ENCODE results near the gene MXI1. TPM values are rescaled to one million over a fixed set of nuclear protein-coding genes. Genes with fewer than 3 reads are reported as not detected.
"Not testable (repeated sequence)": the region's sequence is repeated elsewhere in the genome, so short reads cannot be mapped to it uniquely, and the experiment has no call there.

MXI1 gene
- polyA plus RNA-seq, 1 donor from 2014 or later, result 13.9 TPM

DNA sequence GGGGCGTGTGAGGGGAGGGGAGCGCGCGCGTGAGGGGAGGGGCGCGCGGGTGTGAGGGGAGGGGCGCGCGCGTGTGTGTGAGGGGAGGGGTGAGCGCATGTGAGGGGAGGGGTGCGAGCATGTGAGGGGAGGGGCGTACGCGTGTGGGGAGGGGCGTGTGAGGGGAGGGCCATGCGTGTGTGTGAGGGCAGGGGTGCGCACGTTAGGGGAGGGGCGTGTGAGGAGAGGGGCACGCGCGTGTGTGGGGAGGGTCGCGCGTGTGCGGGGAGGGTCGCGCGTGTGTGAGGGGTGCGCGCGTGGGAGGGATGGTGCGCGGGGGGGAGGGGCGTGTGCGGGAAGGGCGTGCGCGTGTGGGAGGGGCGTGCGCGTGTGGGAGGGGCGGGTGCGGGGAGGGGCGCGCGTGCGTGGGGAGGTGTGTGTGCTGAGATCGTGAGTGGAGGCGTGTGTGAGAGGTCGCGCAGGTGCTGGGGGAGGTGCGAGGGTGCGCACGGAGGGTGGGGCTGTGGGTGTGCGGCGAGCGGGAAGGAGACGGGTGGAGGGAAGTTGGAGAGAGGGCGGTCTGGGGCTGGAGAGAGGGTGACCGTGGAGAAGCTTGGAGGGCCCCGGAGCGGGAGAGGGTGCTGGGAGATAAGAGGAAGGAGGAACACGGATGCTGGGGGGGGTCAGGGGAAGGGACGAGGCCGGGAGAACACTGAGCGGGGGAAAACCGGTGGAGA lies 19.7 kb downstream of the MXI1 start:
- Mint-ChIP-seq H3K4me3 (peak overlapping the region; percentile 94 to 100 (median 96)), H3K9me3 (no peaks in the 10 kb centered on the region), H3K4me1 (peaks cover 5 to 15% (median 12%) of the 10 kb centered on the region in 3 donors), H3K36me3 (peaks cover 7% of the 10 kb centered on the region), H3K27ac (peak overlapping the region; percentile 87 to 96 (median 87)), H3K27me3 (peaks cover 2% of the 10 kb centered on the region)

DNA sequence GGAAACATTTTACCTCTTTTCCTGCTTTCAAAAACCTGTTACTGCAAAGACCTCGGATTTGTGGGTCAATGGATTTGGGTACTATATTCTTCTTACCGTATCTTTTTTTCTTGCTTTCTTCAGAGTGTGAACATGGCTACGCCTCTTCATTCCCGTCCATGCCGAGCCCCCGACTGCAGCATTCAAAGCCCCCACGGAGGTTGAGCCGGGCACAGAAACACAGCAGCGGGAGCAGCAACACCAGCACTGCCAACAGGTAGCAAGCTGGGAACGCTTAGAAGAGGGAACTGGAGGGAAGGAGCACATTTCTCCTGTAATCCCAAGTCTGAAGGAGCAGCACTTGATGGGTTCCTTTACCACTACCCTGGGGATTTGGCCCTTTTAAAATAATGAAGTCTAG lies 20.7 kb downstream of the MXI1 start:
- Mint-ChIP-seq H3K27ac (peak overlapping the region in 1 of 3 donors; percentile 82), H3K36me3 (peaks cover 7% of the 10 kb centered on the region), H3K27me3 (peaks cover 2% of the 10 kb centered on the region), H3K4me3 (peak overlapping the region in 3 of 4 donors; percentile 38 to 98 (median 84)), H3K9me3 (no peaks in the 10 kb centered on the region), H3K4me1 (peaks cover 5 to 11% (median 11%) of the 10 kb centered on the region in 3 donors)

DNA sequence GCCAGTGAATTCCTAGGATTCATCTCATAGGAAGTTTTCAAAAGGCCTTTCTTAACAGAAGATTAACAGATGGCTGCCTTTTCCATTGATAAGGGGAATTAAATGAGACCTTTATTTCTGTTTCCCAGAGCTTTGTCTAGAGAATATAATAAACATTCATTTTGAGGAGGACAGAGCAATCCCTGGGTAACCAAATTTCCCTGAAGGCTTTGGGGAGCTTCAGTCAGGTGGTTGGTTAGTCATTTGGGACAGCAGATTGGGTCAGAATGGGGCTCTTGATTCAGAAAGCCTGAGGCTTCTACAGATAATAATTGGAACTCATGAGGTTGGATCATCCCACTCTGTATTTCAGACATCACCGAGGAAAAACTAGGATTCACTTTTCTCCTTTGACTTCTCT lies 21.8 kb downstream of the MXI1 start:
- Mint-ChIP-seq H3K4me3 (peak overlapping the region in 1 of 4 donors; percentile 84), H3K27me3 (no peaks in the 10 kb centered on the region), H3K36me3 (peaks cover 7% of the 10 kb centered on the region), H3K9me3 (no peaks in the 10 kb centered on the region), H3K27ac (peak overlapping the region in 1 of 3 donors; percentile 82), H3K4me1 (peaks cover 5 to 13% (median 11%) of the 10 kb centered on the region in 3 donors)

DNA sequence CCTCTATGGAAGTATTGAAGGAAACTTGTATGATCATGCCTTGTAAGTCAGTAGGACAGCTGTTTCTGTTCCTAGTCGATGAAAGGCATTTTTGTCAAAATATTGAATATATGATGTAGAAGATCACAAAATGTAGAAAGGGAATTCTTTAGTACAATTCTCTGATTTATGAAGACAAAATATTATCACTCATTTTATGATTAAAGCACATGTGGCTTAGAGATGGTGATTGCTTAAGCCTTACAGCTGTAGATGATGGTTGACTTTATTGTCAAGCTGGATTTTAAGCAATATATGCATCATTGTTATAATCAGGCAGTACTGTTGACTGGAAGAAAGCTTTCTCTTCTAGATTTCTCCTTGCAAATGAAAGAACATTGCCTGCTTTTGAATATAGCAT lies 26.4 kb downstream of the MXI1 start:
- Mint-ChIP-seq H3K36me3 (peaks cover 5% of the 10 kb centered on the region), H3K9me3 (no peaks in the 10 kb centered on the region), H3K4me3 (no peak overlapping the region), H3K27me3 (no peaks in the 10 kb centered on the region), H3K4me1 (peaks cover 0 to 1% (median 0%) of the 10 kb centered on the region in 3 donors), H3K27ac (no peak overlapping the region)

GRCh38 chr10:110237894-110238480 lies 30.6 kb downstream of the MXI1 start:
- H3K9me3 Mint-ChIP-seq, result peaks cover 0 to 1% (median 0%) of the 10 kb centered on the region in 3 donors
- no peaks in the 10 kb centered on the region for H3K27me3 Mint-ChIP-seq
- H3K36me3 Mint-ChIP-seq, result peaks cover 5% of the 10 kb centered on the region
- no peak overlapping the region for H3K27ac Mint-ChIP-seq
- H3K4me1 Mint-ChIP-seq, result peaks cover 3 to 16% (median 13%) of the 10 kb centered on the region in 3 donors
- no peak overlapping the region for H3K4me3 Mint-ChIP-seq

DNA sequence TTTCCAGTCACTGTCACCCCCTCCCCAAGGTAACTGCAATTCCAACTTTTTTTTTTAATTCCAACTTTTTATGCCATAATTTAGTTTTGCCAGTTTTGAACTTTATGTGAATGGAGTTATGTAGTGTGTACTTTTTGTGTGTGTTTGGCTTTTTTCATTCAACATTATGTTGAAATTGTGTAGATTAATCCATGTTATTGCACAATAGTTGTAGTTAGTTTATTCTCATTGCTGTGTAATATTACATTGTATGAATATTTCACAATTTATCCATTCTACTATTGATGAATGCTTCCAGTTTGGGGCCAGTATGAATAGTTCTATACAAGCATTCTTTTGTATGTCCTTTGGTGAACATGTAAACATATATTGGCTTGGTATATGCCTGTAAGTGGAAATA lies 32.5 kb downstream of the MXI1 start:
- Mint-ChIP-seq H3K27me3 (no peaks in the 10 kb centered on the region), H3K4me3 (no peak overlapping the region), H3K27ac (no peak overlapping the region), H3K4me1 (peaks cover 3 to 15% (median 13%) of the 10 kb centered on the region in 3 donors), H3K36me3 (peaks cover 5% of the 10 kb centered on the region), H3K9me3 (peaks cover 0 to 1% (median 0%) of the 10 kb centered on the region in 3 donors)

GRCh38 chr10:110241407-110241806 lies 34.0 kb downstream of the MXI1 start:
- no peaks in the 10 kb centered on the region for H3K27me3 Mint-ChIP-seq
- peaks cover 0 to 2% (median 1%) of the 10 kb centered on the region in 3 donors for H3K9me3 Mint-ChIP-seq
- no peak overlapping the region for H3K4me3 Mint-ChIP-seq
- peaks cover 5% of the 10 kb centered on the region for H3K36me3 Mint-ChIP-seq
- H3K27ac Mint-ChIP-seq, result no peak overlapping the region
- peaks cover 5 to 15% (median 13%) of the 10 kb centered on the region in 3 donors for H3K4me1 Mint-ChIP-seq

GRCh38 chr10:110241841-110242240 lies 34.4 kb downstream of the MXI1 start:
- peaks cover 5 to 15% (median 13%) of the 10 kb centered on the region in 3 donors for H3K4me1 Mint-ChIP-seq
- peaks cover 0 to 2% (median 1%) of the 10 kb centered on the region in 3 donors for H3K9me3 Mint-ChIP-seq
- H3K4me3 Mint-ChIP-seq, result no peak overlapping the region
- no peaks in the 10 kb centered on the region for H3K27me3 Mint-ChIP-seq
- peaks cover 5% of the 10 kb centered on the region for H3K36me3 Mint-ChIP-seq
- H3K27ac Mint-ChIP-seq, result no peak overlapping the region

DNA sequence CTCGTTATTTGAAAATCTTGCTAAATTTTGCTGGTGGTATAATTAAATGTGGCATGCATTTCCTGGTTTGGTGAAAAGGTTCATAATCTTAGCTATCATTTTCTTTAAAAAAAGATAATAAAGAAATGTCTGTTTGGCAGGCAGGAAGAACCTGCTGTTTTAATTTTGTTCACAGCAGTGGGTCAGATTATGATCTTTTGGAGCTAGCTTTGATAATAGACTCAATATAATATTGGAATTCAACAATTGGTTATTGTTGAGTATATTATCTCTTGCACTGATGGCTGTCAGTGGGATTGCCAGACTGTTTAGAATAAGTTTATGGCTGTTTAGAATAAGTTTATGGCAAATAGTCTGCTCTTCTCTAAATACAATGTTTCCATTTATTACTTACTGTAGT lies 35.1 kb downstream of the MXI1 start:
- no peak overlapping the region for H3K27ac Mint-ChIP-seq
- peaks cover 5 to 15% (median 13%) of the 10 kb centered on the region in 3 donors for H3K4me1 Mint-ChIP-seq

GRCh38 chr10:110244550-110244949 lies 37.1 kb downstream of the MXI1 start:
- H3K27ac Mint-ChIP-seq, result no peak overlapping the region
- no peak overlapping the region for H3K4me3 Mint-ChIP-seq
- peaks cover 2% of the 10 kb centered on the region for H3K36me3 Mint-ChIP-seq
- H3K4me1 Mint-ChIP-seq, result peaks cover 5 to 13% (median 12%) of the 10 kb centered on the region in 3 donors
- peaks cover 2% of the 10 kb centered on the region for H3K27me3 Mint-ChIP-seq
- H3K9me3 Mint-ChIP-seq, result peaks cover 0 to 2% (median 1%) of the 10 kb centered on the region in 3 donors

More for the DNA sequence above, 35.1 kb downstream of the MXI1 start:
- H3K4me3 Mint-ChIP-seq, result no peak overlapping the region
- peaks cover 0 to 2% (median 1%) of the 10 kb centered on the region in 3 donors for H3K9me3 Mint-ChIP-seq
- H3K36me3 Mint-ChIP-seq, result peaks cover 5% of the 10 kb centered on the region
- peaks cover 2% of the 10 kb centered on the region for H3K27me3 Mint-ChIP-seq

- H3K27ac Mint-ChIP-seq, H3K4me1 Mint-ChIP-seq, H3K36me3 Mint-ChIP-seq, H3K27me3 Mint-ChIP-seq, H3K4me3 Mint-ChIP-seq, H3K9me3 Mint-ChIP-seq: not testable (repeated sequence)
Measured at GRCh38 chr10:110247833-110248232, 40.4 kb downstream of the MXI1 start.

GRCh38 chr10:110249489-110249888 lies 42.1 kb downstream of the MXI1 start:
- H3K27ac Mint-ChIP-seq, H3K27me3 Mint-ChIP-seq, H3K4me3 Mint-ChIP-seq, H3K36me3 Mint-ChIP-seq, H3K9me3 Mint-ChIP-seq, H3K4me1 Mint-ChIP-seq: not testable (repeated sequence)

- not testable (repeated sequence) for H3K36me3 Mint-ChIP-seq, H3K27ac Mint-ChIP-seq, H3K4me3 Mint-ChIP-seq, H3K9me3 Mint-ChIP-seq, H3K27me3 Mint-ChIP-seq
- H3K4me1 Mint-ChIP-seq, result peaks cover 6 to 11% (median 9%) of the 10 kb centered on the region in 3 donors
Measured at GRCh38 chr10:110251392-110251791, 44.0 kb downstream of the MXI1 start.

GRCh38 chr10:110252151-110252550 lies 44.7 kb downstream of the MXI1 start:
- Mint-ChIP-seq H3K4me1 (peaks cover 6 to 11% (median 9%) of the 10 kb centered on the region in 3 donors), H3K36me3 (peaks cover 6% of the 10 kb centered on the region), H3K9me3 (peaks cover 0 to 4% (median 1%) of the 10 kb centered on the region in 3 donors), H3K4me3 (no peak overlapping the region), H3K27ac (no peak overlapping the region), H3K27me3 (no peaks in the 10 kb centered on the region)

DNA sequence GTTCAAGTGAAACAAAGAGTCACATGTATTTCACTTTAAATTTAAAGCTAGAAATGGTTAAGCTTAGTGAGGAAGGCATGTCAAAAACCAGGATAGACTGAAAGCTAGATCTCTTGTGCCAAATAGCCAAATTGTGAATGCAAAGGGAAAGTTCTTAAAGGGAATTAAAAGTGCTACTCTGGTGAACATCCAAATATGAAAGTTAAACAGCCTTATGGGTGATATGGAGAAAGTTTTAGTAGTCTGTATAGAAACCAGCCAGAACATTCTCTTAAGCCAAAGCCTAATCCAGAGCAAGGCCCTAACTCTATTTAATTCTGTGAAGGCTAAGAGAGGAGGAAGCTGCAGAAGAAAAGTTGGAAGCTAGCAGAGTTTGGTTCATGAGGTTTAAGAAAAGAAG lies 47.1 kb downstream of the MXI1 start:
- Mint-ChIP-seq H3K27me3 (no peaks in the 10 kb centered on the region), H3K36me3 (peaks cover 6% of the 10 kb centered on the region), H3K4me3 (peak overlapping the region in 1 of 4 donors; percentile 56), H3K27ac (no peak overlapping the region), H3K4me1 (peaks cover 6 to 11% (median 9%) of the 10 kb centered on the region in 3 donors), H3K9me3 (peaks cover 0 to 4% (median 1%) of the 10 kb centered on the region in 3 donors)
